ENCODE data around the gene PAPPA2. TPM values are rescaled to one million over a fixed set of nuclear protein-coding genes. Genes with fewer than 3 reads are reported as not detected.

The PAPPA2 gene
- total RNA-seq, 4 donors from 2014 or later: 0.35 to 32.2 (median 1.1) TPM

DNA sequence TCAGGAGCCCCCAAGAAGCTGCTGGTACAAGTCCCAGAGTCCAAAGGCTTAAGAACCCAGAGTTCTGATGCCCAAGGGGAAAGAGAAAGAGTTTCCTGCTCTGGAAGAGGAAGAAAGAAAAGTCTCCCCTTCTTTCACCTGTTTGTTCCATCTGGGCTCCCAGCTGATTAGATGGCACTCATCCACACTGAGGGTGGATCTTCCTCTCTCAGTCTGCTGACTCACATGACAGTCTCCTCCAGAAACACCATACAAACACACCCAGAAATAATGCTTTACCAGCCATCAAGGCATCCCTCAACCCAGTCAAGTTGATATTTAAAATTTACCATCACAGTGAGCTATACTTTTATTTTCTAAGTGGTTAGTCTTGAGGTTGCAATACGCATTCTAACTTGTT is 257.9 kb downstream of the PAPPA2 start:
- H3K27ac ChIP-seq: no peak overlapping the region
- no peaks in the 10 kb centered on the region for H3K27me3 ChIP-seq
- TF ChIP-seq, protein P1, sequence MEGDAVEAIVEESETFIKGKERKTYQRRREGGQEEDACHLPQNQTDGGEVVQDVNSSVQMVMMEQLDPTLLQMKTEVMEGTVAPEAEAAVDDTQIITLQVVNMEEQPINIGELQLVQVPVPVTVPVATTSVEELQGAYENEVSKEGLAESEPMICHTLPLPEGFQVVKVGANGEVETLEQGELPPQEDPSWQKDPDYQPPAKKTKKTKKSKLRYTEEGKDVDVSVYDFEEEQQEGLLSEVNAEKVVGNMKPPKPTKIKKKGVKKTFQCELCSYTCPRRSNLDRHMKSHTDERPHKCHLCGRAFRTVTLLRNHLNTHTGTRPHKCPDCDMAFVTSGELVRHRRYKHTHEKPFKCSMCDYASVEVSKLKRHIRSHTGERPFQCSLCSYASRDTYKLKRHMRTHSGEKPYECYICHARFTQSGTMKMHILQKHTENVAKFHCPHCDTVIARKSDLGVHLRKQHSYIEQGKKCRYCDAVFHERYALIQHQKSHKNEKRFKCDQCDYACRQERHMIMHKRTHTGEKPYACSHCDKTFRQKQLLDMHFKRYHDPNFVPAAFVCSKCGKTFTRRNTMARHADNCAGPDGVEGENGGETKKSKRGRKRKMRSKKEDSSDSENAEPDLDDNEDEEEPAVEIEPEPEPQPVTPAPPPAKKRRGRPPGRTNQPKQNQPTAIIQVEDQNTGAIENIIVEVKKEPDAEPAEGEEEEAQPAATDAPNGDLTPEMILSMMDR (IDR thresholded peaks at IDR 0.05): no peak
- H3K4me1 ChIP-seq: no peaks in the 10 kb centered on the region
- no peak for DNase-seq
- no peaks in the 10 kb centered on the region for H3K9me3 ChIP-seq
- no peak overlapping the region for H3K4me3 ChIP-seq
- H3K36me3 ChIP-seq: no peaks in the 10 kb centered on the region

DNA sequence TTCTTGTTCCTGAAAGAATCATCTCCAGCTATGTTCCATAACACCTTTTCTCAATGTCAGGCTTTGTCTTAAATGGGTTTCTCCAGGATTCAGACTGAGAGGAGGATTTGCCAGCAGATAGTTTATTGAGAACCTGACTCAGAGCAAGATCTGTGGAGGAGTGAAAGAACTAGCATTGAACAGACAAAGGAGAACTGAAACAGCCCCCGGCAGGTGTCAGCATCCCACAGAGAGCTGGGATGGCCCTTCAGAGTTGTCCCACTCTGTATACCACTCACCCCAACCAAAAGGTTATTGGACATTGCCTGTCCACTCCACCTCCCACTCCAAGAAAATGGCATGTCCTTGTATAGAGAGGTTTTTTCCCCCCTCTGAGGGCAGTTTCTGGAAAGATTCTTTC is 270.7 kb downstream of the PAPPA2 start:
- Histone ChIP-seq H3K9me3 (no peaks in the 10 kb centered on the region), H3K27me3 (no peaks in the 10 kb centered on the region), H3K36me3 (no peaks in the 10 kb centered on the region), H3K4me1 (no peaks in the 10 kb centered on the region), H3K27ac (no peak overlapping the region), H3K4me3 (no peak overlapping the region)
- TF ChIP-seq, protein P1 (IDR thresholded peaks at IDR 0.05): no peak
- TF ChIP-seq POLR2A (IDR thresholded peaks at IDR 0.05): no peak
- DNase-seq: no peak

DNA sequence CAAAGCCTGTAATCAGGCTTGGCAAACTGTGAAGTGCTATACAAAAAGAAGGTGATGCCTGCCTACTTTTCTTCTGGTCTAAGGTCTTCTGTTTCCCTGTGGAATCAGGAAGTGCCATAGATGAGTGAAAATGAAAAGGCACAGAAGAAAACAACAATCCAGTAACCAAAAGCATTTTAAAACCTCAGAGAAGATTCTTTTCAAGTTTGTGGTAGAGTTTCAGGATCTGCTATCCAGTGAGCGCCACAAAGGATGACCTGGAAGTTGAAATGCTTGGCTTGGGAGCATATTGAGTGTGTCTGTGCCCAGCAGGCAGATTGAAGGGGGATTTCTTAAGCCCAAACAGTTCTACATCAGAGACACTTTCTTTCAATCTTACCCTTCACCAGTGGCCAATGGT is 272.2 kb downstream of the PAPPA2 start:
- no peaks in the 10 kb centered on the region for H3K9me3 ChIP-seq
- no peak for DNase-seq
- H3K27me3 ChIP-seq: no peaks in the 10 kb centered on the region
- TF ChIP-seq, protein P1 (IDR thresholded peaks at IDR 0.05): no peak
- TF ChIP-seq POLR2A (IDR thresholded peaks at IDR 0.05): no peak
- H3K4me3 ChIP-seq: no peak overlapping the region
- no peak overlapping the region for H3K27ac ChIP-seq
- no peaks in the 10 kb centered on the region for H3K4me1 ChIP-seq
- no peaks in the 10 kb centered on the region for H3K36me3 ChIP-seq

DNA sequence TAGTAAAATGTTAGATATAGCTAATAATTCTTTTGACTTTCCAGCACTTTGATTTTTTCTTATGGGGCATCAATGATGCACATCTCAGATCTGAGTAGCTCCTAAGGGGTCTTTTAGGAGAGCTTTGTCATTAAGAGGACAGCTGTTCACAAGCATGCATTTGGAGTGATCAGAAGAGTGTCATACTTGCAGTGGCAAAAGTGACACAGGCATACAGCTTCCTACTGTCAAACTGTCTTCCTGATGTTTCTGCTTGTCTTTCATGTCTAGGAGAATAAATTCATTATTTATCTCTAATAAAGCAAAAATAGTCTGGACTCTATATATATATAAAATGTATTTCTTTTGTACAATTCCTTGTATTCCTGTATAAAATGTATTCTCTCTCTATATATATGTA is 273.0 kb downstream of the PAPPA2 start:
- no peak for TF ChIP-seq POLR2A (IDR thresholded peaks at IDR 0.05)
- TF ChIP-seq, protein P1 (IDR thresholded peaks at IDR 0.05): no peak
- DNase-seq: no peak
- Histone ChIP-seq H3K27ac (no peak overlapping the region), H3K9me3 (no peaks in the 10 kb centered on the region), H3K4me3 (no peak overlapping the region), H3K4me1 (no peaks in the 10 kb centered on the region), H3K27me3 (no peaks in the 10 kb centered on the region), H3K36me3 (no peaks in the 10 kb centered on the region)

DNA sequence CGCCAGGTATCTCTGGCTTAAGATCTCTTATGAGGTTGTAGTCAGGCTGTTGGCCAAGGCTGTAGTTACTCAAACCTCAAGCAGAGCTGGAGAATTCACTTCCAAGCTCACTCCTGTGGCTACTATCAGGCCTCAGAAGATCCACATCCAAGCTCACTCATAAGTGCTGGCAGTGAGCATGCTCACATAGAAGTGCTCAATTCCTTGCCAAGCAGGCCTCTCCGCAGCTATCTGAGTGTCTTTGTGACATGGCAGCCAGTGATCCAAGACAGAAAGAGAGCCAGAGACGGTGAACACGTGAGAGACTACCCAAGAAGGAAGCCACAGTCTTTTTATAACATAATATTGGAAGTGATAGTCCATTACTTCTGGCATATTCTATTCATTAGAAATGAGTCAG is 278.2 kb downstream of the PAPPA2 start:
- H3K9me3 ChIP-seq: no peaks in the 10 kb centered on the region
- no peaks in the 10 kb centered on the region for H3K4me1 ChIP-seq
- H3K4me3 ChIP-seq: no peak overlapping the region
- DNase-seq: no peak
- no peaks in the 10 kb centered on the region for H3K27me3 ChIP-seq
- H3K27ac ChIP-seq: no peak overlapping the region
- no peak for TF ChIP-seq POLR2A (IDR thresholded peaks at IDR 0.05)
- TF ChIP-seq, protein P1 (IDR thresholded peaks at IDR 0.05): no peak
- no peaks in the 10 kb centered on the region for H3K36me3 ChIP-seq

DNA sequence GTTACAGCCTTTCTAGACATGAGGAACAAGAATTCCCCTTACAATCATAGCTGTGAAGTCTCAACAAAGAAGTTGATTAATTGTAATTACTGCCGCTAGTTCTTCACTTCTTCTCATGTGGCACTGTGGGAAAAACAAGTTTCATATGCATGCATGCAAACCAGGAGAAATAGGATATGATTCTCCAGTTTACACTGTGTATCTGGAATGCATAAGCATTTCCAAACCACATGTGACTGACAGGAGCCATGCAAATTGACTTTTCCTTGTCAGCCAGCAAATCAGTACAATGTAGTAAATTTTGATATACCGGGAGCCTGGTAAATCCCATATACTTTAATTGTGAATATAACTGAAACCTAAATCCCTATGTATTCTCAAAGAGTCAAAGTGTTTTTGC is 279.3 kb downstream of the PAPPA2 start:
- Histone ChIP-seq H3K27ac (no peak overlapping the region), H3K4me1 (no peaks in the 10 kb centered on the region), H3K36me3 (no peaks in the 10 kb centered on the region), H3K4me3 (no peak overlapping the region), H3K9me3 (no peaks in the 10 kb centered on the region), H3K27me3 (no peaks in the 10 kb centered on the region)
- no peak for TF ChIP-seq POLR2A (IDR thresholded peaks at IDR 0.05)
- TF ChIP-seq, protein P1 (IDR thresholded peaks at IDR 0.05): no peak
- DNase-seq: no peak
